OCI-LY7 (cell line): ENCODE data around the gene NELL1. TPM values are rescaled to one million over a fixed set of nuclear protein-coding genes. Genes with fewer than 3 reads are reported as not detected.

ENCODE experiments used
- BruUV-seq: library from RNA; stranded (reverse); fragments of 400-500 nt; replicated peaks from 2 replicates; lab custom pipeline; 2021; lab: Mats Ljungman, UMichigan
- CTCF ChIA-PET: fragments of 300-600 bp; sonication (Branson Sonifier 250); formaldehyde crosslinking; loops from one replicate; lab custom pipeline; 2022; ENCODE audit warnings: antibody characterized with exemption; ENCODE audit not compliant: unreplicated experiment; lab: Charles Lee
- POLR2A ChIA-PET: fragments of 300-600 bp; sonication (Branson Sonifier 250); formaldehyde crosslinking; loops from one replicate; lab custom pipeline; 2022; ENCODE audit warnings: antibody characterized with exemption; lab: Charles Lee
- DNase-seq: peaks from one replicate; pipeline ENCODE4 v3.0.0-alpha.2; 2015; ENCODE audit warnings: low spot score
- H2AFZ ChIP-seq: fragments of 200-600 bp; sonication (generic), shearing (Covaris generic); 2 replicates; pipeline ENCODE4 v1.6.1; 2014; ENCODE audit warnings: mild to moderate bottlenecking, antibody characterized with exemption, low read length, moderate library complexity
- H3K27ac ChIP-seq: fragments of 200-600 bp; sonication (generic); 2 replicates; pipeline ENCODE4 v1.5.1; 2014; ENCODE audit warnings: mixed run types, low read depth, mild to moderate bottlenecking, moderate library complexity, low read length, inconsistent platforms; ENCODE audit not compliant: poor library complexity, severe bottlenecking
- H3K36me3 ChIP-seq: fragments of 200-600 bp; sonication (generic); 2 replicates; pipeline ENCODE4 v1.6.1; 2014; ENCODE audit warnings: mild to moderate bottlenecking, antibody characterized with exemption, low read length, moderate library complexity, mixed read lengths; ENCODE audit not compliant: insufficient read depth
- H3K4me1 ChIP-seq: fragments of 200-600 bp; sonication (generic); 2 replicates; pipeline ENCODE4 v1.5.1; 2014; ENCODE audit warnings: mild to moderate bottlenecking, low read length; ENCODE audit not compliant: insufficient read depth, poor library complexity, severe bottlenecking
- H3K4me2 ChIP-seq: fragments of 200-600 bp; sonication (generic); 2 replicates; pipeline ENCODE4 v1.6.1; 2014; ENCODE audit warnings: mild to moderate bottlenecking, low read length
- H3K4me3 ChIP-seq: fragments of 200-600 bp; sonication (generic); 2 replicates; pipeline ENCODE4 v1.5.1; 2014; ENCODE audit warnings: mild to moderate bottlenecking, low read depth, low read length; ENCODE audit not compliant: poor library complexity, severe bottlenecking
- H3K79me2 ChIP-seq: fragments of 200-600 bp; sonication (generic); 2 replicates; pipeline ENCODE4 v1.6.1; 2016; ENCODE audit warnings: low read depth, mild to moderate bottlenecking, low read length, moderate library complexity, mixed read lengths; ENCODE audit not compliant: insufficient read depth
- H3K9me2 ChIP-seq: fragments of 200-600 bp; sonication (generic); 2 replicates; pipeline ENCODE4 v1.6.1; 2016; ENCODE audit warnings: mild to moderate bottlenecking, low read length, mixed read lengths; ENCODE audit not compliant: insufficient read depth
- H3K9me3 ChIP-seq: fragments of 200-600 bp; sonication (generic); 2 replicates; pipeline ENCODE4 v1.6.1; 2014; ENCODE audit warnings: mild to moderate bottlenecking, mixed run types, low read length, mixed read lengths
- H4K20me1 ChIP-seq: fragments of 200-600 bp; sonication (generic); 2 replicates; pipeline ENCODE4 v1.6.1; 2014; ENCODE audit warnings: mild to moderate bottlenecking, antibody characterized with exemption, low read length, moderate library complexity, mixed read lengths; ENCODE audit not compliant: insufficient read depth
- CTCF ChIP-seq: fragments of 200-600 bp; sonication (generic); conservative IDR thresholded peaks from 2 replicates; pipeline ENCODE4 v1.5.1; 2014; ENCODE audit warnings: mild to moderate bottlenecking, antibody characterized with exemption, low read length, moderate library complexity, mixed read lengths
- EZH2phosphoT487 ChIP-seq: fragments of 200-600 bp; sonication (generic); IDR thresholded peaks from 2 replicates; pipeline ENCODE4 v1.6.1; 2018; ENCODE audit warnings: low read depth, borderline replicate concordance, mild to moderate bottlenecking, mixed run types, antibody characterized with exemption, low read length, moderate library complexity, mixed read lengths
- intact Hi-C: fragments of 100-400 bp; cut with micrococcal nuclease; formaldehyde crosslinking; loops from one replicate; pipeline ENCODE4 v1.10.0; 2022; ENCODE audit not compliant: unreplicated experiment
- total RNA-seq, 2 experiments: library from RNA; depleted of rRNA in 1 of 2; stranded (reverse); fragments of >200 nt in 1 of 2; shearing (Covaris generic) in 1 of 2; gene quantifications; 2 replicates each; pipeline ENCODE4 v1.2.3, GENCODE V29; 2014 to 2022

Gene NELL1
- total RNA-seq, 2 experiments from 2014 or later, result not detected

- H2AFZ ChIP-seq, result no peak overlapping the region
- intact Hi-C loops, result no loop called here
- H3K4me1 ChIP-seq, result no peaks in the 10 kb centered on the region
- no peaks in the 10 kb centered on the region for H3K36me3 ChIP-seq
- no peak for DNase-seq
- no peaks in the 10 kb centered on the region for H3K9me2 ChIP-seq
- POLR2A ChIA-PET, result no interaction called here
- H3K4me2 ChIP-seq, result no peak overlapping the region
- CTCF ChIA-PET, result interaction anchor here (0.6 kb wide), 1 partner anchor 504 kb away, joined by 3 read pairs; no protein-coding TSS in a partner anchor
- no TSS peak for BruUV-seq
- no peaks in the 10 kb centered on the region for H3K9me3 ChIP-seq
- H3K79me2 ChIP-seq, result no peaks in the 10 kb centered on the region
- H4K20me1 ChIP-seq, result no peaks in the 10 kb centered on the region
- TF ChIP-seq CTCF (no peak), EZH2phosphoT487 (no peak)
- H3K27ac ChIP-seq, result no peak overlapping the region
- no peak overlapping the region for H3K4me3 ChIP-seq
Observed at GRCh38 chr11:21104641-21105040, 435.3 kb downstream of the NELL1 start.

- intact Hi-C loops, result no loop called here
- H2AFZ ChIP-seq, result no peak overlapping the region
- no TSS peak for BruUV-seq
- DNase-seq, result no peak
- POLR2A ChIA-PET, result no interaction called here
- no peaks in the 10 kb centered on the region for H3K9me3 ChIP-seq
- H4K20me1 ChIP-seq, result no peaks in the 10 kb centered on the region
- CTCF ChIA-PET, result interaction anchor here (0.6 kb wide), 1 partner anchor 505 kb away, joined by 3 read pairs; no protein-coding TSS in a partner anchor
- no peaks in the 10 kb centered on the region for H3K4me1 ChIP-seq
- no peak overlapping the region for H3K27ac ChIP-seq
- H3K4me2 ChIP-seq, result no peak overlapping the region
- no peaks in the 10 kb centered on the region for H3K9me2 ChIP-seq
- TF ChIP-seq CTCF (no peak), EZH2phosphoT487 (no peak)
- H3K79me2 ChIP-seq, result no peaks in the 10 kb centered on the region
- no peaks in the 10 kb centered on the region for H3K36me3 ChIP-seq
- no peak overlapping the region for H3K4me3 ChIP-seq
Observed at GRCh38 chr11:21105196-21105917, 436.0 kb downstream of the NELL1 start.

GRCh38 chr11:21109341-21109740 is 440.0 kb downstream of the NELL1 start:
- Histone ChIP-seq H3K79me2 (no peaks in the 10 kb centered on the region), H4K20me1 (no peaks in the 10 kb centered on the region), H3K36me3 (no peaks in the 10 kb centered on the region), H3K4me1 (no peaks in the 10 kb centered on the region), H3K27ac (no peak overlapping the region), H2AFZ (no peak overlapping the region), H3K9me2 (no peaks in the 10 kb centered on the region), H3K4me3 (no peak overlapping the region), H3K9me3 (no peaks in the 10 kb centered on the region), H3K4me2 (no peak overlapping the region)
- BruUV-seq, result no TSS peak
- DNase-seq, result no peak
- TF ChIP-seq EZH2phosphoT487 (no peak), CTCF (no peak)
- intact Hi-C loops, result no loop called here
- CTCF ChIA-PET, result no interaction called here
- POLR2A ChIA-PET, result no interaction called here
